Retina (tissue), 1 donor: ENCODE data around the gene CCDC177.

Experiments
- DNase-seq: peaks from one replicate; pipeline ENCODE4 v3.0.0-alpha.2; 2016

Gene CCDC177

GRCh38 chr14:69560826-69561225 lies 13.8 kb downstream of the CCDC177 start:
- DNase-seq = no peak

DNA sequence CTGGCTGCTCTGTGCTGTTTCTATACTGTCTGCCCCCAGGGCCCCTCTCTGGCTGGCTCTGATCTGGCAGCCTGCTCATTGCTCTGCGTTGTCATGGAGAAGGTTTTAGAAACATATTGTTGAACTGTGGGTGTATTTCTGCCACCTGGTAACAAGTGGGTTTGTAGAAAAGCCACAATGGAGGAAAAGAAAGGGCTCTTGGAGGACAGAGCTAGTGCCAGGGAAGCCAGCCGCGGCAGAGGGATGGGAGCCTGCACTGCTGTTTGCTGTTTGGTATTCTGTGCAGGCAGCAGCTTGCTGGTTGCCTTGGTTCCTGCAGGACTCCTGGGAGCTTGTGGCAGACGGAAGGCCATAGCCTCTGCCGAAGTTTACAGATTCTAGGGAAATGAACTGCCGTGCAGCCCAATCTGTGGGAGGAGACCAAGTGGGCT lies 15.1 kb downstream of the CCDC177 start:
- DNase-seq = peak; percentile 73

DNA sequence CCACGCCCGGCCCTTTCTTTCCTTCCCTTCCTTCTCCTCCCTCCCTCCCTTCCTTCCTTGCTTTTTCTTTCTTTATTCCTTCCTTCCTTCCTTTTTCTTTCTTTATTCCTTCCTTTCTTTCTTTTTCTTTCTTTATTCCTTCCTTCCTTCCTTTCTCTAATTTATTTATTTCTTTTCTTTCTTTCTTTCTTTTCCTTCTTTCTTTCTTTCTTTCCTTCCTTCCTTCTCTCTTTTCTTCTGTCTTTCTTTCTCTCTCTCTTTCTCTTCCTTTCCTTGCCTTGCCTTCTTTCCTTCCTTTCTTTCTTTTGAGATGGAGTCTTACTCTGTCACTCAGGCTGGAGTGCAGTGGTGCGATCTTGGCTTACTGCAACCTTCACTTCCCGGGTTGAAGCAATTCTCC lies 15.9 kb downstream of the CCDC177 start:
- no peak for DNase-seq

GRCh38 chr14:69554500-69554899 lies 20.2 kb downstream of the CCDC177 start:
- DNase-seq = no peak

- no peak for DNase-seq
Measured at GRCh38 chr14:69553252-69553651, 21.4 kb downstream of the CCDC177 start.

- no peak for DNase-seq
Measured at GRCh38 chr14:69551511-69551910, 23.2 kb downstream of the CCDC177 start.

GRCh38 chr14:69548566-69548965 lies 26.1 kb downstream of the CCDC177 start:
- DNase-seq = no peak

- DNase-seq = peak; percentile 96
Measured at GRCh38 chr14:69547701-69548348, 26.8 kb downstream of the CCDC177 start.

- peak; percentile 78 for DNase-seq
Measured at GRCh38 chr14:69543341-69544115, 31.1 kb downstream of the CCDC177 start.

GRCh38 chr14:69542311-69542710 lies 32.4 kb downstream of the CCDC177 start:
- DNase-seq = no peak

GRCh38 chr14:69540654-69541335 lies 33.9 kb downstream of the CCDC177 start:
- no peak for DNase-seq

GRCh38 chr14:69539631-69540410 lies 34.9 kb downstream of the CCDC177 start:
- no peak for DNase-seq

DNA sequence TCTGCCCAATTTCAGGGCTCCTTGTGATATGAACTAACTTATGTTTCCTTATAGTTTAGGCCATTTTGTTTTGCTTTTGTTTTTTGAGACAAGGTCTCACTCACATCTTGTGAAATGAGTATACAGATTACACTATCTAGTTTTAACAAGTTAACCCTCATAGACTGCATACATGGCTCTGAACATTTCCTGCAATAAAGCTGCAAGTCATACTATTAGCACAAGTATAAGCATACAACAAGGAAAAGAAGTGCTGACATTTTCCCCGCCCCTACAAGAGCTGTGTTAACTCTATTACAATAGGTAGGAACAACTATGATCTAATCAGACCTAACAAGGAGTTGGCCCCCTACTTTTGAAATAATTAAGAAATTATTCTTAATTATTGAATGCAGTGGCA lies 35.9 kb downstream of the CCDC177 start:
- no peak for DNase-seq

DNA sequence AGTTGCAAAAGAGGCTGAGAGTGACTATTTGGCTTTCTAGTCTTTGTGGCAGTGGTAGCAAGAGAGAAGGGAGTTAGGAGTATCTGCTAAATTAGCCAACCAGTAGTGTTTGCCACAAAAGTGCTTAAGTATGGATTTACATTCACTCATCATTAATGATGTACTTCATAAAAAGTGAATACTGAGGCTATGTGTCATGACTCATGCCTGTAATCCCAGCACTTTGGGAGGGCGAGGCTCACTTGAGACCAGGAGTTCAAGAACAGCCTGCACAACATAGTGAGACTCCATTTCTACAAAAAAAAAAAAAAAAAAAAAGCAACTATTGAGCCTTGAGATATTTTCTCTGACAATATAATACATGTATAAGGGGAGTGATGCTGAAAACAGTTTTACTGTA lies 36.8 kb downstream of the CCDC177 start:
- DNase-seq = no peak

DNA sequence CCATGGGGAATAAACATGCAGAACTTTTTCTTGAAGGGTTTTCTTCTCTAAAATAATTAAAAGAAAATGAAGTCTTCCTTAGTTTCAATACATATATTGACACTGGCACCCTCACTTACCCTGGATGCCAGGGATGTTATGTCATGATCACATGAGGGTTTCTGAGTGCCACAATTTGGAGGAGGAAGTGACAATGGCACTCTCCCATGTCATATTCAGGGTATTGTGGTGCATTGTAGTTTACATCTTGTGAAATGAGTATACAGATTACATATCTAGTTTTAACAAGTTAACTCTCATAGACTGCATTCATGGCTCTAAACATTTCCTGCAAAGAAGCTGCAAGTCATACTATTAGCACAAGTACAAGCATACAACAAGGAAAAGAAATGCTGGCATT lies 37.7 kb downstream of the CCDC177 start:
- DNase-seq = no peak

DNA sequence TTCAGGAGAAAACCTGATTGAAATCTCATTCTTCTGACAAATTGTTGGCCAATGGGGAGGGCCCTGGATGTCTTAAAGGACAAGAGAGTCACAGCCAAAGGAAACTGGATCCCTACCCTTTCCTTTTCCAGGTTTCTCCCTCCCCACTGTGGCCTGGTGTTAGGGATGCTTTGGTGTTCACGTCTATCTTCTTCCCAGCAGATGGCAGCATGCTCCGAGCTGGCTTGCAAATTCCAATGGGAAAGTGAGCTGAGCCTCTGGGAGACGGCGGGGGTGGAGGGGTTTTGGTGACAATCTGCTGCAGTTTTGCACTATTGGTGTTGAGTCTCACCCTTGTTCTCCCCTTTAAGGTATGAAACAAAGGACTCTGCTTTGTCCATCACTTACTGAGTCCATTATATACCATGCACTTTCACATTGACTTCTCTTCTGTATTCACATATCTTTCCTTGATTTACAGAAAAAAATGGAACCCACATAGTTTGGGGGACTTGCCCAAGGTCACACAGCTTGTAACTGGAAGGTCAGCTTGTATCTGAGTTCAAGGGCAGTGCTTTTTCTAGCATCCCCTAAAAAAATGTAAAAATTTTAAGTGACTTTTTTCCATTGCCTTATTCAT lies 39.3 kb downstream of the CCDC177 start:
- DNase-seq = peak; percentile 66

DNA sequence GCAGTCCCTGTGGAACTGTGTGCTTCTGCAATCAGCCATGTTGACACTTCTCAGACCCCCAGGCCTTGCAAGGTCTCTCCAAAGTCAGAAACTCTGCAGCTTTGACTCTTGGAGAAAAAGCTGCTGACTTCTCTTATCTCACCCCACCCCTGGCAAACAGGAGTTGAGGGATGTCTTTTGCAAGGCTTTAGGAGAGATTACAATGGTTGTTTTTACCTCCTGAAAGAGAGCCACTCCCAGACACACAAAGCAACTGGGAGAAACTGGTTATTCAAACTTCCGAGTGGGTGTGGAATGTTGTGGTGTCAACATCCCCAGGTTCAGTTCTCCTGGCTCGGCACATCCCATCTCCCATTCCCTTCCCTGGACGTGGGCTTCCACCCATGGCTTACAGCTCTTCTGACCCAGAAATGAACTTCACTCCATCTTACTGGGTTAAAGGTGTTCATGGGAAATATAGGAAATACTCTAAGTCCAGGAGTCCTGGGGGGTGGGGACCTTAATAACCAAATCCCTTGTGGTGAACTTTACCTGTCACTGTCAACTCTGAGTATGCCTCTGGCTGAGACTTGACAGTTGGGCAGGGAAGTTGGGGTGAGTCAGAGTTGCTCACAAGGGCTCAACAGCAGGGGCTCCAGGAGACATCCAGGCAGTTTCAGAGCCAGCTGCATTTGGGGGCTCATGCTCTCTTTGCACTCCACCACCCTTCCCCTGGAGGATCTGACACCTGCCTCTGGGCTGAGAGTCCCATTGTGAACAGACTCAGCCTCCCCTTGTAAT lies 41.9 kb downstream of the CCDC177 start:
- DNase-seq = no peak

GRCh38 chr14:69531135-69531534 lies 43.5 kb downstream of the CCDC177 start:
- DNase-seq = no peak

DNA sequence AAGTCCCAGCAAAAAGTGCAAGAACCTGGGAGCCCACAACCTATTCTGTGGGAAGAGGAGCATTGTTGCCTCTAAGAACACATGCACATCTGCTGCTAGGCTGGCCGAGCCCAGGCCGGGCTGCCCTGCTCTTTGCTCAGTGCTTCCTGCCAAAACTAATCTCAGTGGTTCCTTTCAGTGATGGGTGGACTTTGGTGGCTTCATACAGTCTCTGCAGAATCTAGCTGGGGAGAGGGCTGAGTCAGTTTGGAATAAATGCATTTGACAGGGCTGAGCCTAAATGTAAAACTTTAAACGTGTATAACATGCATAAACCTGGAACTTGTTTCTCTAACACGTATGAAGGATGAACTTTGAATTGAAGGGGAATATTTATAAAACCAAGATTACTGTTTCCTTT lies 44.6 kb downstream of the CCDC177 start:
- no peak for DNase-seq

- no peak for DNase-seq
Measured at GRCh38 chr14:69529563-69529962, 45.1 kb downstream of the CCDC177 start.

GRCh38 chr14:69528930-69529329 lies 45.7 kb downstream of the CCDC177 start:
- no peak for DNase-seq

DNA sequence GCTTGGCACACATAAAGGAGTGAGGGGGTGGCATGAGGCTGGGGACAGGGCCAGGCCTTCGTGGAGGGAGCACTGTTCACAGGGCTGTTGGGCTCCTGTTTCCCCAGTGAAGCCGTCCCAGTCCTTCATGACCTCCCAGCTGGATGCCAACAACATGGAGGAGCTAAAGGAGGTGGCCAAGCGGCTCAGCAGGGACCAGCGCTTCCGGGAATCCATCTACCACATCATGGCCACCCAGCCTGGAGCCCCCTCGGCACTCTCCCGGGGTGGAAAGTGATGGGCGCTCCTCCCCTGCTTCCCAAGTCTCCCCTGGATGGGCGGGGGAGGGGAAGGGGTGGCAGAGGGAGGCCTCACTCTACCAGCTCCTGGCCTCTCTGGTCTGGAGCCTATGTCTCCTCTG lies 46.5 kb downstream of the CCDC177 start:
- no peak for DNase-seq
